HepG2 (cell line): Measurements from ENCODE around the gene ZC3H13. TPM values are rescaled to one million over a fixed set of nuclear protein-coding genes. Genes with fewer than 3 reads are reported as not detected.

Experiments used
- ATF6 ChIP-seq: sonication (generic); formaldehyde crosslinking; conservative IDR thresholded peaks from 2 replicates; pipeline ENCODE4 v1.4.0; 2020; ENCODE audit warnings: missing genetic modification reagents
- BCL6 ChIP-seq: IDR thresholded peaks from 2 replicates; pipeline ENCODE4 v1.6.1; 2016; ENCODE audit warnings: missing genetic modification reagents, missing compliant biosample characterization
- HMG20B ChIP-seq: conservative IDR thresholded peaks from 2 replicates; pipeline ENCODE4 v1.6.1; 2016; ENCODE audit warnings: missing genetic modification reagents, missing compliant biosample characterization
- KAT2B ChIP-seq: fragments of 150-350 bp; IDR thresholded peaks from 2 replicates; pipeline ENCODE4 v1.6.1; 2014; ENCODE audit warnings: low read depth, low read length, borderline replicate concordance
- NCOA5 ChIP-seq: sonication (generic); formaldehyde crosslinking; IDR thresholded peaks from 2 replicates; pipeline ENCODE4 v1.4.0; 2020; ENCODE audit warnings: missing genetic modification reagents
- NKX3-1 ChIP-seq: sonication (generic); formaldehyde crosslinking; IDR thresholded peaks from 2 replicates; pipeline ENCODE4 v1.5.0; 2020; ENCODE audit warnings: missing genetic modification reagents
- PAX8 ChIP-seq: sonication (generic); formaldehyde crosslinking; IDR thresholded peaks from 2 replicates; pipeline ENCODE4 v1.8.0; 2022; ENCODE audit warnings: mild to moderate bottlenecking, missing genetic modification reagents, borderline replicate concordance
- PHF8 ChIP-seq: sonication (generic); formaldehyde crosslinking; IDR thresholded peaks from 2 replicates; pipeline ENCODE4 v1.5.0; 2020; ENCODE audit warnings: missing genetic modification reagents
- POLR2A ChIP-seq, 2 experiments: IDR thresholded peaks; 2 replicates each; pipeline ENCODE4 v1.6.1; 2011; ENCODE audit warnings: low read depth in 2 of 2, low read length in 2 of 2, mild to moderate bottlenecking in 1 of 2, moderate library complexity in 1 of 2; ENCODE audit not compliant: insufficient read depth in 1 of 2
- SP4 ChIP-seq: sonication (generic); formaldehyde crosslinking; IDR thresholded peaks from 2 replicates; pipeline ENCODE4 v1.8.1; 2023; ENCODE audit warnings: mild to moderate bottlenecking, missing genetic modification reagents
- TAF1 ChIP-seq: sonication (generic); formaldehyde crosslinking; IDR thresholded peaks from 2 replicates; pipeline ENCODE4 v1.4.0; 2020; ENCODE audit warnings: missing genetic modification reagents
- TEAD2 ChIP-seq: sonication (generic); formaldehyde crosslinking; IDR thresholded peaks from 2 replicates; pipeline ENCODE4 v1.9.0; 2021; ENCODE audit warnings: missing genetic modification reagents
- TIGD3 ChIP-seq: sonication (generic); formaldehyde crosslinking; IDR thresholded peaks from 2 replicates; pipeline ENCODE4 v1.5.1; 2020; ENCODE audit warnings: mild to moderate bottlenecking, missing genetic modification reagents, borderline replicate concordance
- ZMYM4 ChIP-seq: sonication (generic); formaldehyde crosslinking; IDR thresholded peaks from 2 replicates; pipeline ENCODE4 v1.8.1; 2023; ENCODE audit warnings: mild to moderate bottlenecking, missing genetic modification reagents
- ZNF207 ChIP-seq: fragments of 450-650 bp; IDR thresholded peaks from 2 replicates; pipeline ENCODE4 v1.6.1; 2016; ENCODE audit warnings: antibody characterized with exemption, borderline replicate concordance
- ZNF703 ChIP-seq: sonication (generic); formaldehyde crosslinking; IDR thresholded peaks from 2 replicates; pipeline ENCODE4 v1.5.1; 2020; ENCODE audit warnings: missing genetic modification reagents, mild to moderate bottlenecking, moderate library complexity, borderline replicate concordance
- ZNF790 ChIP-seq: sonication (generic); formaldehyde crosslinking; IDR thresholded peaks from 2 replicates; pipeline ENCODE4 v1.8.0; 2022; ENCODE audit warnings: missing genetic modification reagents, mild to moderate bottlenecking, borderline replicate concordance
- ZNF83 ChIP-seq: sonication (generic); formaldehyde crosslinking; IDR thresholded peaks from 2 replicates; pipeline ENCODE4 v1.4.0; 2020; ENCODE audit warnings: missing genetic modification reagents, mild to moderate bottlenecking, borderline replicate concordance
- polyA plus RNA-seq, 8 experiments: library from polyadenylated mRNA; depleted of rRNA in 3 of 8; stranded (reverse) in 7 of 8; unstranded in 1 of 8; fragments of >200 nt; fragmentation: Illumina TruSeq in 4 of 8; extraction: Trizol in 4 of 8; gene quantifications; 2 replicates each; pipeline versions ENCODE4 v1.2.1 to v1.2.3, GENCODE V29; 2011 to 2016; ENCODE audit warnings: low read depth in 4 of 8, missing spikeins in 1 of 8, mixed read lengths in 1 of 8; ENCODE audit not compliant: insufficient read depth in 1 of 8
- total RNA-seq, 5 experiments: library from RNA; depleted of rRNA; stranded (reverse); fragments of >200 nt; fragmentation: Illumina TruSeq; extraction: Trizol; gene quantifications; 2 replicates each; pipeline ENCODE4 v1.2.3, GENCODE V29; 2016; ENCODE audit warnings: low read depth in 1 of 5
- TF ChIP-seq, protein P1 (sequence below): sonication (generic); formaldehyde crosslinking; IDR thresholded peaks from 2 replicates; pipeline ENCODE4 v1.8.0; 2022; ENCODE audit warnings: mild to moderate bottlenecking, missing genetic modification reagents, borderline replicate concordance
- TF ChIP-seq, protein P2 (sequence below): sonication (generic); formaldehyde crosslinking; IDR thresholded peaks from 2 replicates; pipeline ENCODE4 v1.5.1; 2020; ENCODE audit warnings: missing genetic modification reagents, mild to moderate bottlenecking, borderline replicate concordance

Gene ZC3H13
- total and polyA plus RNA-seq, 2 of the 13 experiments (the other 11 are each of a cell fraction or from before 2014, with no cell fraction given): 2.7 to 23.5 TPM

DNA sequence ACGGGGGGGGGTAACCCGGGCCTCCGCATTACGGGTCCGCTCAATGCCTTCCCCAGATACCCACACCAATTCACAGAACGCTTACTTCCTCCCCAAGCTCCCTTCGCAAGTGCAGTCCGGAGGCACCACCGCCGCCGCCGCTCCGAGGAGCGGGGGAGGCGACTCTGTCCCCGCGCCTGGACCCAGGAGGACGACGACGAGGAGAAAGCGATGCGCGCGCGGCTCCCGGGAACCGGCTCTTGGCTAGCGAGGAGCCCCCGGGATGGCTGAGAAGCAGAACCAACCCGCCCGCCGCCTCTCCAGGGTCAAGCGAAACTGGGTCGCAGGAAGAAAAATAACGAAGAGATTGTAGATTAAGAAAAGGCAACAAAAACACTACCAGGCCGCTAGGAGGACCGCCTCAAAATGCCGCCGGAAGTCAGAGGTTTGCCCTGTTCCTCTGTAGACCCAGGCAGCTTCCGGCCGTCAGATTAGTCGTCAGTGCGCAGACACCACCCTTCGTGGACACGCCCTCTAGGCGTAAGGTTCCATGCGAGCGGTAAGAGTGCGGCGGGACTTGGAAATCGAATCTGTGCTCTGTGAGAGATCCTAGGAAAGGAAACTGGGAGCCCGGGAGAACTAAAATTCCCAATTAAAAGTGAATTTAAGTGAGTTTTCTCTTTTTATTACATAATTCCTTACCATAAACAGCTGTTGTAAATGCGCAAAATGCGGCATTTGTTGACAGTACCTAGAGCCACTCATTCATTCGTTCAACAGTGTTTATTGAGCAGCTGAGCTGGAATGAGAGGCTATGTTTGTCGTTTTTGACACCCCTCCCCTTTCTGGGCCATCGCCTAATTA lies at the start of gene ZC3H13 (continued):
- TF ChIP-seq ZNF790 (CRISPR knock-in tag): no peak
- no peak for TF ChIP-seq PAX8 (CRISPR knock-in tag)
- TF ChIP-seq, protein P1, sequence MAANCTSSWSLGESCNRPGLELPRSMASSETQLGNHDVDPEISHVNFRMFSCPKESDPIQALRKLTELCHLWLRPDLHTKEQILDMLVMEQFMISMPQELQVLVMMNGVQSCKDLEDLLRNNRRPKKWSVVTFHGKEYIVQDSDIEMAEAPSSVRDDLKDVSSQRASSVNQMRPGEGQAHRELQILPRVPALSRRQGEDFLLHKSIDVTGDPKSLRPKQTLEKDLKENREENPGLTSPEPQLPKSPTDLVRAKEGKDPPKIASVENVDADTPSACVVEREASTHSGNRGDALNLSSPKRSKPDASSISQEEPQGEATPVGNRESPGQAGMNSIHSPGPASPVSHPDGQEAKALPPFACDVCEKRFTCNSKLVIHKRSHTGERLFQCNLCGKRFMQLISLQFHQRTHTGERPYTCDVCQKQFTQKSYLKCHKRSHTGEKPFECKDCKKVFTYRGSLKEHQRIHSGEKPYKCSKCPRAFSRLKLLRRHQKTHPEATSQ (CRISPR knock-in tag): peak; percentile 42; the same call in 1 of the 2 replicates
- TF ChIP-seq PHF8 (CRISPR knock-in tag): peak; percentile 80
- TF ChIP-seq HMG20B (CRISPR knock-in tag): peak; percentile 55; the same call in 1 of the 2 replicates
- no peak for TF ChIP-seq KAT2B
- peak; percentile 96 for TF ChIP-seq ZMYM4 (CRISPR knock-in tag)
- TF ChIP-seq TAF1: peak; percentile 63
- TF ChIP-seq ZNF207: no peak
- TF ChIP-seq ZNF703 (CRISPR knock-in tag): no peak
- TF ChIP-seq SP4: peak; percentile 18; the same call in 1 of the 2 replicates
- TF ChIP-seq NKX3-1 (CRISPR knock-in tag): no peak
- TF ChIP-seq BCL6 (CRISPR knock-in tag): 0 out of 2 replicates have a peak, but pooled peaks have one; percentile 33
- TF ChIP-seq ATF6 (CRISPR knock-in tag): no peak
- TF ChIP-seq TIGD3 (CRISPR knock-in tag): no peak
- peak; percentile 81 to 83 for TF ChIP-seq POLR2A (IDR thresholded peaks at IDR 0.05; ENCODE audit: insufficient read depth in 1 of 2, low read depth in 2 of 2, low read length in 2 of 2)
- no peak for TF ChIP-seq TEAD2 (CRISPR knock-in tag)
- no peak for TF ChIP-seq NCOA5
- TF ChIP-seq ZNF83 (CRISPR knock-in tag): no peak
- TF ChIP-seq, protein P2, sequence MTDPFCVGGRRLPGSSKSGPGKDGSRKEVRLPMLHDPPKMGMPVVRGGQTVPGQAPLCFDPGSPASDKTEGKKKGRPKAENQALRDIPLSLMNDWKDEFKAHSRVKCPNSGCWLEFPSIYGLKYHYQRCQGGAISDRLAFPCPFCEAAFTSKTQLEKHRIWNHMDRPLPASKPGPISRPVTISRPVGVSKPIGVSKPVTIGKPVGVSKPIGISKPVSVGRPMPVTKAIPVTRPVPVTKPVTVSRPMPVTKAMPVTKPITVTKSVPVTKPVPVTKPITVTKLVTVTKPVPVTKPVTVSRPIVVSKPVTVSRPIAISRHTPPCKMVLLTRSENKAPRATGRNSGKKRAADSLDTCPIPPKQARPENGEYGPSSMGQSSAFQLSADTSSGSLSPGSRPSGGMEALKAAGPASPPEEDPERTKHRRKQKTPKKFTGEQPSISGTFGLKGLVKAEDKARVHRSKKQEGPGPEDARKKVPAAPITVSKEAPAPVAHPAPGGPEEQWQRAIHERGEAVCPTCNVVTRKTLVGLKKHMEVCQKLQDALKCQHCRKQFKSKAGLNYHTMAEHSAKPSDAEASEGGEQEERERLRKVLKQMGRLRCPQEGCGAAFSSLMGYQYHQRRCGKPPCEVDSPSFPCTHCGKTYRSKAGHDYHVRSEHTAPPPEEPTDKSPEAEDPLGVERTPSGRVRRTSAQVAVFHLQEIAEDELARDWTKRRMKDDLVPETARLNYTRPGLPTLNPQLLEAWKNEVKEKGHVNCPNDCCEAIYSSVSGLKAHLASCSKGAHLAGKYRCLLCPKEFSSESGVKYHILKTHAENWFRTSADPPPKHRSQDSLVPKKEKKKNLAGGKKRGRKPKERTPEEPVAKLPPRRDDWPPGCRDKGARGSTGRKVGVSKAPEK (CRISPR knock-in tag): no peak
